ENCODE results near the gene NR1I2.

DNA sequence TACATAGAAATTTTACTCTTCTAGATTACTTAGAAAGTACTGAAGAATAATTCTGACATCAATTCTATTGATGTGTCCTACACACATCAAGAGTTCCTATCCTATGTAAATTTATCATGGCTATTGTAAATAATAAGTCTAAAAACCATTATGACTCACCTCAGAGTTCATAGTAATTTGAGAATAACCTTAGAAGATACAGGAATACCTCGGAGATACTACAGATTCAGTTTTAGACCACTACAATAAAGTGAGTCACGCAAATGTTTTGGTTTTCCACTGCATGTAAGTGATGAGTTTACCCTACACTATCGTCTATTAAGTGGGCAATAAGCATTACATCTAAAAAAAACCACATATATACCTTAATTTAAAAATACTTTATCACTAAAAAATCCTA lies 74.8 kb downstream of the NR1I2 start:
- TF ChIP-seq CTCF (IDR thresholded peaks at IDR 0.05; ENCODE audit: extremely low read depth in 1 of 2, insufficient read depth in 1 of 2, low read depth in 1 of 2, low read length in 2 of 2), result no peak
- no peak for TF ChIP-seq POLR2A (IDR thresholded peaks at IDR 0.05; ENCODE audit: low read depth, low read length)
- no peak for TF ChIP-seq POLR2AphosphoS5 (IDR thresholded peaks at IDR 0.05; ENCODE audit: insufficient read depth, low read depth, low read length)
- TF ChIP-seq EZH2 (IDR thresholded peaks at IDR 0.05; ENCODE audit: borderline replicate concordance, low read depth, low read length, severe bottlenecking), result no peak
- TF ChIP-seq MAX (IDR thresholded peaks at IDR 0.05; ENCODE audit: insufficient read depth, insufficient read length), result no peak
